Measurements from ENCODE around the gene CDKN2A.

GRCh38 chr9:21968331-21969010 is 25.7 kb downstream of the CDKN2A start:
- TF ChIP-seq POLR2AphosphoS5 (IDR thresholded peaks at IDR 0.05; ENCODE audit: low read depth, low read length) (no peak), CTCF (IDR thresholded peaks at IDR 0.05) (no peak)

Data from Panc1 (cell line).